HG02571 (cell line): Measurements from ENCODE around the gene PRKD1.
"Not testable (repeated sequence)": the region's sequence is repeated elsewhere in the genome, so short reads cannot be mapped to it uniquely, and the experiment has no call there.

Experiments used
- ATAC-seq: cut with Tn5 transposase; IDR thresholded peaks from one replicate; pipeline ENCODE4 v1.9.1; 2021; ENCODE audit warnings: mild to moderate bottlenecking, moderate library complexity; ENCODE audit not compliant: unreplicated experiment

The PRKD1 gene

GRCh38 chr14:29749327-29749726, 178.3 kb downstream of the PRKD1 start:
- ATAC-seq, result no peak

GRCh38 chr14:29745863-29746262, 181.8 kb downstream of the PRKD1 start:
- ATAC-seq, result no peak

- ATAC-seq, result no peak
Measured at GRCh38 chr14:29743531-29743930, 184.1 kb downstream of the PRKD1 start.

GRCh38 chr14:29741909-29742401, 185.7 kb downstream of the PRKD1 start:
- no peak for ATAC-seq

GRCh38 chr14:29740491-29740890, 187.2 kb downstream of the PRKD1 start:
- no peak for ATAC-seq

GRCh38 chr14:29738950-29739349, 188.7 kb downstream of the PRKD1 start:
- no peak for ATAC-seq

GRCh38 chr14:29738056-29738455, 189.6 kb downstream of the PRKD1 start:
- ATAC-seq, result no peak

- no peak for ATAC-seq
Measured at GRCh38 chr14:29735459-29735858, 192.2 kb downstream of the PRKD1 start.

- no peak for ATAC-seq
Measured at GRCh38 chr14:29734732-29735131, 192.9 kb downstream of the PRKD1 start.

- not testable (repeated sequence) for ATAC-seq
Measured at GRCh38 chr14:29726560-29727331, 200.9 kb downstream of the PRKD1 start.

- no peak for ATAC-seq
Measured at GRCh38 chr14:29724991-29725390, 202.7 kb downstream of the PRKD1 start.

- ATAC-seq, result no peak
Measured at GRCh38 chr14:29722831-29723230, 204.8 kb downstream of the PRKD1 start.

GRCh38 chr14:29721586-29721985, 206.1 kb downstream of the PRKD1 start:
- no peak for ATAC-seq

GRCh38 chr14:29717901-29718300, 209.7 kb downstream of the PRKD1 start:
- no peak for ATAC-seq

GRCh38 chr14:29716150-29716549, 211.5 kb downstream of the PRKD1 start:
- ATAC-seq, result no peak

GRCh38 chr14:29712601-29713000, 215.0 kb downstream of the PRKD1 start:
- ATAC-seq, result no peak

GRCh38 chr14:29710015-29710414, 217.6 kb downstream of the PRKD1 start:
- no peak for ATAC-seq

- no peak for ATAC-seq
Measured at GRCh38 chr14:29709490-29709889, 218.2 kb downstream of the PRKD1 start.

- no peak for ATAC-seq
Measured at GRCh38 chr14:29706700-29707099, 220.9 kb downstream of the PRKD1 start.

- ATAC-seq, result no peak
Measured at GRCh38 chr14:29705801-29706200, 221.8 kb downstream of the PRKD1 start.

- not testable (repeated sequence) for ATAC-seq
Measured at GRCh38 chr14:29689597-29689996, 238.1 kb downstream of the PRKD1 start.

GRCh38 chr14:29687866-29688265, 239.8 kb downstream of the PRKD1 start:
- ATAC-seq, result no peak
